HG02763 (cell line): ENCODE measurements around the gene BTBD1.
"Not testable (repeated sequence)": the region's sequence is repeated elsewhere in the genome, so short reads cannot be mapped to it uniquely, and the experiment has no call there.

ENCODE experiments used
- ATAC-seq: cut with Tn5 transposase; IDR thresholded peaks from one replicate; pipeline ENCODE4 v1.9.1; 2021; ENCODE audit warnings: mild to moderate bottlenecking, moderate library complexity; ENCODE audit not compliant: unreplicated experiment

BTBD1 gene

DNA sequence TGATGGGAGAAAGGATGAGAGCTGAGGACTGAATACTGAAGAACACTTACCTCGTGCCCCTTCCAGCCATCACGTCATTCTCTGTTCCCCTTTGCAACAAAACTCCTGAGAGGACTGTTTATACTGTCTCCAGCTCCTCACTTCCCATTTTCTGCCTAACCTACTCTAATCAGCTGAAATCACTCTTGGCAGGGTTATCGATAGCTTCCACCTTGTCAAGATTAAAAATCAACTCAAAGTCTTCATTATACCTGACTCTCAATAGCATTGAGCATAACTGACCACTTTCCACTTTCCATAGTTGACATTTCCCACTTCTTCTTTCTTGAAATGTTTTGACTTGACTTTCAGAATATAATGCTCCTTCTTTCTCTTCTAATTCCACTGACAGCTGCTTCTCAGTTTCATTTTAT is 4.3 kb downstream of the BTBD1 start:
- ATAC-seq, result no peak

DNA sequence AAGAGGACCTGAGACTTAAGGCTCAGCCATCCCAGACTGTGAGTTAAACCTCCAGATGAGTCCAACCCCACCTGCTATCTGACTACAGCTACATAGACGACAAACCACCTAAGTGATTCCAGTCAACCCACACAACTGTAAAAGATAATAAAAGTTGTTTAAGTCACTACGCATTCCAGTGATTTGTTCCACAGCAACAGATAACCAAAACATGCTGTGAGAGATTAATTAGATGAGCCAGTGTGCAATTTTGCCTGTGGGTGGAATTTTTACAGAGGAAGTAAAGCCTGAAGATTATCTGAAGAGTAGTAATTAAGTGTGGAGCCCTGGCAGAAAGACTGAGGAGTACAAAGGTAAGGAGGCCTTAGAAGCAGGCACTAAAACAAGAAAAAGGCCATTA is 5.4 kb downstream of the BTBD1 start:
- ATAC-seq, result no peak

DNA sequence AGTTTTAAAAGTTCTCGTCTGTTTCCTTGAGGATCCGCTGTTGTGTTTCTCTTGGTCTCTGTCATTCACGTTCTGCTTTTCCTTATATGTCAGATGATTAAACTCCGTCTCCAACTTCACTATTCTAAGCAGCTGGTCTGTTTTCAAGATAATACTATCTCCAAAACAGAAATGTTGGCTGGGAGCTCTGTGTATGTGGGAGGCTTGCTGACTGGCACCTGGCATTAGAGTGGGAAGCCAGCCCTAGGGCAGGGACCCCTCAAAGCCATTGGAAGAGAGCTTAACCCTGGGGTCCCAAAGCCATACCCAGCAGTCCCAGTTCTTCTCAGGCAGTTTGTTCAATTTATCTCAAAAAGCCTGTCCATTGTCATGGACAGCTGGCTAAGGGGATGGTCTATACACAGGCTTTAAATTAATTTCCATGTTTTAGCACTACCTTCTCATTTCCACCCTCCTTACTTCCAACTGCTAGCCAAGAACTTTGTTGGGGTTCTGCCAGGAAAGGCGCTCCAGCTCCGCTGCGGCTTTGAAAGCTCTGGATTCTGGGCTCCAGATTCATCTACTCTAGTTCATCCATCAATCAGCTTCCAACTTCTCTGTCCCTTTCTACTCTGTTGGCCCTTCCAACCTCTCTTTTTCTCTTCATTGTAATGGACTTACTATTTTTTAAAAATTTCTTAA is 9.2 kb downstream of the BTBD1 start:
- ATAC-seq, result no peak

DNA sequence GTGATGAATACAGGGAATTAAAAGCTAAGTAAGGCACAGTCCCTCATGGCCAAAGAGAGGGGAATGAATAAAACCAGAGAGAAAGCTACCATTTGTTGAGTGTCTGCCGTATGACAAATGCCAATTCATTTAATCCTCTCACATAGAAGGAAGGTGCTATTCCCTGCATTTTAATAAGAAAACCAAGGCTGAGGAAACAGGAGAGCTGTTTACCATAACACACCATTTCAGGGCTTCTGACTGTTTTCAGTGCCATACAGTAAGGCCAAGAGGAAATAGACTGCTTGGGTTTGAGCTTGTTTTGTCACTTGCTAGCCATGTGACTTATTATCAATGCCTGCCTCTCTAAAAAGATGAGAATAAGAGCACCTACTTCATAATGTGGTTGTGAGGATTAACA is 10.1 kb downstream of the BTBD1 start:
- ATAC-seq, result no peak

DNA sequence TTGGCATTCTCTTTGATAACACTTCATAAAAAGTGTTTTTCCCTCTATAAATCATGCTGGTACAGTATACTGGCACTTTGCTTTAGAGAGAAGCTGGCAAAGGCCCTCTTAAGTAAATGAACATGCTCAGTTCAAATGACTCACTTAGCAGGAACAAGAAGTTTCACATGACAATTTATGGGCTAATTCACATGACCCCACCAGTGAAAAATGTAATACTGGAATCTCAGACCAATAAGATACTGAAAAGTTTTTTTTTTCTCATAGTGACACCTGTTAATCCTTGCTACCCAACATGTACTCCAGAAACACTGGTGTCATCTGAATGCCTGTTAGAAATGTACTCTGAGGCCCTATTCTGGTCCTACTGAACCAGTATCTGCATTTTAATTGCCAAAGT is 13.9 kb downstream of the BTBD1 start:
- ATAC-seq, result no peak

DNA sequence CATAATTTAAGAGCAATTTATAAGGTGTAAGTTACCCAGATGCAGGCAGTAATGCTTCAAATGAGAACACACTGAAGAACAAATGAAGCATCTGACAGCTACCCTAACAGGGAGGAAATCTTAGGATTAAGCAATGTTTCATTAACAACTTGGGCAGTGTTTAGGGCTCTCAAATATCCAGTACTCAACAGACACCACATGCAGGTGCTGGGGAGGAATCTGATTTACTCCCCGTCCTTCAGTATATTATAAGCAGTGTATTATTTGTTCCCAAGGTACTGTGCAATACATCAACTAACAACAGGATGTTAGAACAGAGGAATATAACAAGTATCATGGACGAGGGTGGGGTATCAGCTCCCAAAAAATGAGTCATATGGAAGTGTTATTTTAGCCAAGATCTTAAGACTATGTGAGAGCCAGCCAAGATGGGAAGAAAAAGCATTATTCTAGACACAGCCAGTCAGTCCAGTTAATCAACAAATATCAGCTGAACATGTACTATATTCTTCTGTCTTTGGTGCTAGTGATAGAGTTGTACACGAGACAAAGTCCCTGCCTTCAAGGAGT is 20.4 kb downstream of the BTBD1 start:
- ATAC-seq, result no peak

DNA sequence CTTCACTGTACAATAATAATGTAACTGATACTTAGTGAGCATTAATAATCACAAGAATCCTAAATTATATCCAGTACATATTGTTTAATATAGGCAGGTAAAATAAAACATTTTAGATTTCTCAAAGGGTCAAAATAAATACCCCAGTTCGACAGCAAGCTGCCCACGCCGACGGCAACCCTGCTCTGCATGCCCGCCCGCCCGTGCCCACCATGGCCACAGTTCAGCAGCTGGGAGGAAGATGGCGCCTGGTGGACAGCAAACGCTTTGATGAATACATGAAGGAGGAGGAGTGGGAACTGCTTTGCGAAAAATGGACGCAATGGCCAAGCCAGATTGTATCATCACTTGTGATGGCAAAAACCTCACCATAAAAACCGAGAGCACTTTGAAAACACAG is 22.9 kb downstream of the BTBD1 start:
- ATAC-seq, result no peak

DNA sequence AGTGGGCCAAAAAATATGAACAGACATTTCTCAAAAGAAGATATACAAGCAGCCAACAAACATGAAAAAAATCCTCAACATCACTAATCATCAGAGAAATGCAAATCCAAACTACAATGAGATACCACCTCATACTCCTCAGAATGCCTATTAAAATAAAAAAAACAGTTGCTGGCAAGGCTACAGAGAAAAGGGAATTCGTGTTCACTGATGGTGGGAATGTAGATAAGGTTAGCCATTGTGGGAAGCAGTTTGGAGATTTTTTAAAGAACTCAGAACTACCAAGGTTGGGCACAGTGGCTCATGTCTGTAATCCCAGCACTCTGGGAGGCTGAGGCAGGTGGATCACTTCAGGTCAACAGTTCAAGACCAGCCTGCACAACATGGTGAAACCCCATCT is 27.8 kb downstream of the BTBD1 start:
- no peak for ATAC-seq

DNA sequence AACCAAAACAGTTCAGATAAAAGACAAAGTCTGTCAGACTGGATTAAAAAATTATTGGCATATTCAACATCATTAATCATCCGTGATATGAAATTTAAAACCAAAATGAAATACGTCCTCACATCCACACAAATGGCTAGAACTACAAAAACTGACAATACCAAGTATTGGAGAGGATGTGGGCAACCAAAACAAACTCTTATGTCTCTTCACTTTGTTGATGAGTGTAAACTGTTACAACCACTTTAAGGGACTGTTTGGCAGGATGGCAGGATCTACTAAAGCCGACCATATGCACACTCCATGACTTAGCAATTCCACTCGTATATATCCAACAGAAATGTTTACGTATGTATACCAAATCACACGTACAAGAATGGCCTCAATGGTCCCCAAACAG is 30.8 kb downstream of the BTBD1 start:
- ATAC-seq, result no peak

DNA sequence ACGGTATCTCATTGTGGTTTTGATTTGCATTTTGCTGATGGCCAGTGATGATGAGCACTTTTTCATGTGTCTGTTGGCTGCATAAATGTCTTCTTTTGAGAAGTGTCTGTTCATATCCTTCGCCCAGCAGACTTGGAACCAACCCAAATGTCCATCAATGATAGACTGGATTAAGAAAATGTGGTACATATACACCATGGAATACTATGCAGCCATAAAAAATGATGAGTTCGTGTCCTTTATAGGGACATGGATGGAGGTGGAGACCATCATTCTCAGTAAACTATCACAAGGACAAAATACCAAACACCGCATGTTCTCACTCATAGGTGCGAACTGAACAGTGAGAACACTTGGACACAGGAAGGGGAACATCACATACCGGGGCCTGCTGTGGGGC is 35.8 kb downstream of the BTBD1 start:
- not testable (repeated sequence) for ATAC-seq

DNA sequence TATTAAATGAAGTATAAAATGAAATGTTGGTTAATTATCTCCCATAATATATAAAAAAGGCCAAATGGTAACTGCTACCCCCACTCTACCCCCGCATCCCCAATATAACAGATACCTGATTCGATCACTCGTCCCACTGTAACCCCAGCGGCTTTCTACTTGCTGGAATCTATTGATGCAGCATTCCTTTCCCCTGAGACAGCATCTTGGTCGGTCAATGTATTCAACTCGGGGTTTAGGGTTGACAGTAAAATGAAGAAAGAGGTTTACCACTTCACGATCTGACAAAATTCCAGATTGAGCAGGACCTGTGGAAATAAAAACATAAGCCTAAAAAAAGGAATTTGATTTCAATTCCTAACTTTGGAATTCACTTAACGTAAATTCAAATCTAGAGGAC is 37.0 kb downstream of the BTBD1 start:
- ATAC-seq, result no peak

DNA sequence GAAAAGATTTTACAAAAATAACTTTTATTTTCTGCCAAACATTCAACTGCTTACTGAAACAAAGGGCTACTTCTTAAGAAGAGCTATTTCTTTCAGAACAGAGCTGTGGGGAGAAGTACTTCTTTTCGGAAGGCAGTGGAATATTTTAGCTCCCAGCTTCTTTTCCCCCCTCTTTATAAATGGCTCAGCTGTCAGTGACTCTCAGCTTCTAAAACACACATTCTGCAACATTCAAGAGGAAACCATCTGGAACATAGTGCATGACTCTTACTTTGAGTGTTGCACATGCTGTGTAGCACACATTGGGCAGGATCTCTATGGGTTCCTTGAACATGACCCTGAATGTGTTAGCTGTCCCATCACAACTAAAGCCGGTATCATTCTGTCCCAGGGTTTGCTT is 48.6 kb downstream of the BTBD1 start:
- ATAC-seq, result no peak

DNA sequence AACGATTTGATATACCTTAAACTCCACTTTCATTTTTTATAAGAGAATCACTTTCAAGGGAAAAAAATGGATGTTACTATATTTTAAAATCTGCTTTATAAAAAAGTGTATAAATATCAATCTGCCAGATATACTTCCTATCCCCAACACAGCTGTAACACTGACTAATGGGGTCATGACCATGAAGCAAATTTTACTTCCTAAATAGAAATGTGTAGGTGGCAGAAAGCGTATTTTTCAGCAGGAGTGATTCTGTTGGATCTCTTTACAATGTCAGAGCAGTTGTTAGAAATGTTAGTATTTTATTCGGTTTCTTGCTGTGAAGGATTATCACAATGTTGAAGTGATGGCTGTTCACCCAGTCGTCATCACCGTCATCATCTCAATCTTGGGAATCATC is 50.1 kb downstream of the BTBD1 start:
- no peak for ATAC-seq

DNA sequence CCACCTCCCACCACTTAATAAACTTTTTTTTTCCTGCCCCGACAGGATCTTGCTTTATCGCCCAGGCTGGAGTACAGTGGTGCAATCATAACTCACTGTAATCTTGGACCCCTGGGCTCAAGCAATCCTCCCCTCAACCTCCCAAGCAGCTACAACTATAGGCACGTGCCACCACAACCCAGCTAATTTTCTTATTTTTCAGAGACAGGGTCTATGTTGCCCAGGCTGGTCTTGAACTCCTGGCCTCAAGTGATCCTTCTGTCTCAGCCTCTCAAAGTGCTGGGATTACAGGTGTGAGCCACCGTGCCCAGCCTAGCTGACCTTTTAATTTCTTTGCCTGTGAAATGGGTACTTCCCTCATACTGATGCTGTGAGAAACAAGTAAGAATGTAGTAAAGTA is 51.7 kb downstream of the BTBD1 start:
- no peak for ATAC-seq

DNA sequence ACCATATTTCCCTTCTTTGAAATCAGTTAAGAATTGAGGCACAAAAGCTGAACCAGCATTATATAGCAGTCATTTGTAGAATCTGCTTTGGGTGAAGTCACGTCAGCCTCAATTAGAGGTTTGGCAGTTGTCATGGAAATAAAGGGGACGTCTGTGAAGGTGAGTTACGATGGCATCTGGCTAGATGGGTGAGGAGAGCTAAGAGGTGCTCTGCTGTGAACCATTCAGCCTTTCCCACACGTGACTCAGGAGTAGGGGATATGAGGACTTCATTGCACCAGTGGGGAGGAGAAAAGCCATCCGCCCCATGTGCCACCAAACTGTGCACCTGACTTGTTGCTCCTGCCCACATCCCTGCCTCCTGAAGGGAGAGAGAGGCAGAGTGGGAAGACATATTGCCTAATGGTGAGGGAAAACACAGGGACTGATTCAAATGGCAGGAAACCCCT is 52.8 kb downstream of the BTBD1 start:
- no peak for ATAC-seq

DNA sequence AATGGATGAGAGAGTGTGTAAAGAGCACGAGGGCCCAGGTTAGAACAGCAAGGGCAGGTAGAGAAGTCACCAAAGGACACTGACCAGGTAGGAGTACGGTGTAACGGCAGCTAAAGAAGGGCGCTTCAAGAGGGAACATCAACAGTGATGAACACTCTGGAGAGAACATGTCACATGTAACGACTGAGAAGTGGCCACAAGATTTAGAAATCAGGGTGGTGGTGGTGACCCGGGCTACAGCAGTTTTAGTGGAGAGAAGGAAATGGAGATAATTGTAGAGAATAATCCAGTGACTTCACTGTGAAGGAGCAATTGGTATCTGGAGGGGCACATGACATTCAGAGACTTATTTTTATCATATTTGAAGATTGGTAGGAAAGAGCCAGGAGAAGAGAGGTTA is 54.4 kb downstream of the BTBD1 start:
- ATAC-seq, result no peak

DNA sequence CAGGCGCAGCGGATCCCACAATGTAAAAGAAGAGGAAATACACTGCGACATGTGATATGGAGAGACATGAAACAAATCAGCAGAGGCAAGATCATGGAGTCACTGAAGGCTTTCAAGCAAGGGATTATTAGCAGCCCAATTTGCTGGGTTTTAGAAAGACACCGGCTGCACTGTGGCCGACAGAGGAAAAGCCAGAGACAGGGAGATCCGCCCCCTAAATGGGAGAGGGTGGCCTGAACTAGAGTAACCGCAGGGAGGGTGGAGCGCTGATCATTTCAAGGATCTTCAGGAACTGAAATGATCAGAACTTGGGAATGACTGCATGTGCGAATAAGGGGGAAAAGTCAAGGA is 55.0 kb downstream of the BTBD1 start:
- ATAC-seq, result no peak

DNA sequence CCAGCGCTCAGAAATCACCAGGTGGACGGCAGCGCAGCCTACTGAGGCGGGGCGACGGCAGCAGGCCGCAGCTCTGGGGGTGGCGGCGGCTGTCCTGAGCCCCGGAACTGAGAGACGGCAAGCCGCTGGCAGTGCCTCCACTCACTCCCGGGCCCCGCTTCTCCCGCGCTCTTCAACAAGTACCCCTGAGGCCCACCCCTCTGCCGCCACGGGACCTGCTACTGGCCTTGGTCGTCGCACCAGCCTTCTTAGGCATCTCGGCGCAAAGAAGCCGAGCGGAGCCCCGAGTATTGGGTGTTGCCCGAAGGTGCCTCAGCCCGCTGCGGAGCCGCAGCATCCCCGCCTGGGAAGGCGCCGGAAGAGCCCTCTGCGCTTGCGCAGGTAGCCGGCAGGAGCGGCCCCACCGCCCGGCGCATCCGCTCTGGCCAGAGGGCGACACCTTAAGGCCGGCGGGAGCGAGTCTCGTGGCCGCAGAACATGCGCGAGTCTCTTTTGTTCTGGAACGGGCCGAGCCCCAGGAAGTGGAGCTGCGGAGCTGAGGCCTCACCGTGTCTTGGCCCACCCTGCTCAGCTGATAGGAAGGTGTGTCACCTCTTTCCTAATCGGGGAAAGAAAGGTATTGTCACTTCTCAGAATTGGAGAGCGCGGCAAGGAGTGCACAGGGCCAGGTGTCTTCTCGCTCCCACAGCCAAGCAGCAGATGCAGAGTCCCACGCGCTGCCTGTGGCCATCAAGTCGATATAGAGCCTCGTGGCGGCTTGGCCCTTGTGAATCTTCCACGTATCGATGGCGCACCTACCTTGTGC is 55.6 kb downstream of the BTBD1 start, which contains the start of gene C15orf40:
Gene C15orf40, minus strand, starts transcription at position 369 of the 805 bp plus-strand sequence. Its CDS starts 32 bp downstream, at position 337.
- ATAC-seq, result peak; percentile 91

DNA sequence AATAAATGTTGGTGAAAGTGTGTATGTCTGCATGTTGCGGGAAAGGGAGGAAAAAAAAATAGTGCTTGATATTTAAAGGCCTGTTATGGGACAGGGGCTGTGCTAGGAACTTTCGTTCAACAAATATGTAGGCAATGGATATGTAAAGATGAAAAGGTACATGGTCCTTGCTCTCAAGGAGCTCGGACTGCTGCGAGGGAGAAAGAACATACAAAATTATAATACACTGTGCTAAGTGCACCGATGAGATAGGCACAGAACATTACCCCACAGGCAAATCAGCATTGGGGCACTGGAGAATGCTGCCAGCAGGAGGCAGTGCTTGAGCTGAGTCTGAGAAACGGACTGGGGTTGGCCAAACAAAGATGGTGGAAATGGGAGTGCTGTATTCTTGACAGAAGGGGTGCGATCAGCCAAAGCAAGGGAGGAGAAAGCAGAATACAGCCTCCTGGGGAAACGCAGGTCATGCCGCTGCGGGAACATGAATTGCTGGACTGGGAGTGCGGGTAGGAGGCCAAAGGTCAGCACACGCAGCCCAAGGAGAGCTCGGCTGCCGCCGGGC is 56.3 kb downstream of the BTBD1 start:
- ATAC-seq, result peak; percentile 56

DNA sequence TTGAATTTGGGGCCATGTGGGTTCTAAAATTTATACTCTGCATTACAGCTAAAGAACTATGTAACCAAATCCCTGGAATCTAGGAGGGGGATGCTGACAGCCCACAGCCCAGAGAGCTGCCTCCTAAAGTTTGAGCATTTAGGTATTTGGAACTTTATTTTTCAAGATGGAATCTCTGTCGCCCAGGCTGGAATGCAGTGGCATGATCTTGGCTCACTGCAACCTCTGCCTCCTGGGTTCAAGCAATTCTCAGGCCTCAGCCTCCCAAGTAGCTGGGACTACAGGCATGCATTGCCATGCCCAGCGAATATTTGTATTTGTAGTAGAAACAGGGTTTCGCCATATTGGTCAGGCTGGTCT is 66.4 kb downstream of the BTBD1 start:
- ATAC-seq, result not testable (repeated sequence)

DNA sequence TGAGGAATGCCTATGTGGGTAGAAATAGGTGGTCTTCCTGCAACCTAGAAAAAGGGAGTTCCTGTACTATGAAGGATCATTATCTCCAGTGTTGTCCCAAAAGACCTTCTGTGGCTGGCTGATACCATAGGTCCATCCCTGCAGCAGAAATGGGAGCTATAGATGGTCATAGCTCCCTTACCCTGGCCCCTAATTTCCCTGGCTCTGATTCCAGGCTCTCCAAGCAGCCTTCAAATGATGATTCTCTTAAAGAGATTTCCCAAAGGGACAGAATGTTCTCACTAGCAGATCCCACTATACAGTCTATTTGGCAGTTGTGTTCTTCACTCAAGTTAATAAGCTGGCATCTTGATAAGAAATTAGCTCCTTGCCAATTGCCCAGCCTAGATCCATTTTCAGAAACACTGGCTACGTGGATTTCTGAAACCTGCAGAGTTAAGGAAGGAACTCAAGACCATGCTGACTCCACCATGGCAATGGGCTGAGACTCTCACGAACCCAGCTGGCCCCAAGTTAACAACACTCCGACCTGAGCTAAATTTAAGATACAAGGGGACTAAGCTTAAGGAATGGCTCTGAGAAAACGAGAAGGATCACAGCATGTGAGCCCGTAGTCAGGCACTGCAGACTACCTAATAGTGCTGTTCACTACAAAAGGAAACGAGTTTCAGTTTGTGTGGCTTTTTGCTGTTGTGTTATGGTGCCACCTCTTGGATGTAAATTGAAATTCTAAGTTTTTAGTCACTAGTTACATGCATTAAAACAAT is 67.0 kb downstream of the BTBD1 start:
- ATAC-seq, result peak; percentile 54
